H1 (cell line): ENCODE data around the gene SLC8A3.

Experiments
- BRCA1 ChIP-seq: IDR thresholded peaks from 2 replicates; pipeline ENCODE4 v1.6.1; 2012; ENCODE audit warnings: low read depth, low read length, improper control_type of control experiment
- CTCF ChIP-seq, 3 experiments: IDR thresholded peaks; 1 replicate in 2 of 3; 2 replicates in 1 of 3; pipeline versions ENCODE4 v1.5.1 to v1.6.1; 2011; ENCODE audit warnings: low read length in 3 of 3, mild to moderate bottlenecking in 3 of 3, inconsistent platforms in 2 of 3, low read depth in 1 of 3, moderate library complexity in 1 of 3; ENCODE audit not compliant: insufficient read depth in 1 of 3; ENCODE audit errors: control extremely low read depth in 1 of 3
- EZH2 ChIP-seq: fragments of 200-600 bp; sonication (generic); IDR thresholded peaks from 2 replicates; pipeline ENCODE4 v1.7.1; 2012; ENCODE audit warnings: low read depth, mild to moderate bottlenecking, moderate library complexity, low read length, inconsistent platforms; ENCODE audit not compliant: severe bottlenecking
- HDAC6 ChIP-seq: IDR thresholded peaks from one replicate; pipeline ENCODE4 v1.7.1; 2012; ENCODE audit warnings: low read depth, mild to moderate bottlenecking, inconsistent platforms, low read length, moderate library complexity
- JUND ChIP-seq: IDR thresholded peaks from 2 replicates; pipeline ENCODE4 v1.6.1; 2011; ENCODE audit warnings: mild to moderate bottlenecking, improper control_type of control experiment, low read length
- KDM5A ChIP-seq: fragments of 200-600 bp; IDR thresholded peaks from 2 replicates; pipeline ENCODE4 v1.7.1; 2012; ENCODE audit warnings: mild to moderate bottlenecking, low read length, inconsistent platforms, mixed read lengths
- MAX ChIP-seq: IDR thresholded peaks from 2 replicates; pipeline ENCODE4 v1.6.1; 2012; ENCODE audit warnings: inconsistent platforms
- POLR2A ChIP-seq, 2 experiments: IDR thresholded peaks; 1 replicate in 1 of 2; 2 replicates in 1 of 2; pipeline ENCODE4 v1.6.1; 2011; ENCODE audit warnings: low read depth in 2 of 2, low read length in 2 of 2, mild to moderate bottlenecking in 2 of 2; ENCODE audit errors: control extremely low read depth in 1 of 2
- POLR2AphosphoS5 ChIP-seq: IDR thresholded peaks from 2 replicates; pipeline ENCODE4 v1.6.1; 2011; ENCODE audit warnings: low read depth, low read length
- TAF1 ChIP-seq: IDR thresholded peaks from 2 replicates; pipeline ENCODE4 v1.6.1; 2011; ENCODE audit warnings: mild to moderate bottlenecking, low read depth, low read length
- ZNF274 ChIP-seq: IDR thresholded peaks from 2 replicates; pipeline ENCODE4 v1.7.0; 2012; ENCODE audit warnings: low read length, borderline replicate concordance; ENCODE audit errors: extremely low read depth

GRCh38 chr14:70021548-70022220, 167.1 kb downstream of the SLC8A3 start:
- TF ChIP-seq CTCF (IDR thresholded peaks at IDR 0.05; ENCODE audit: control extremely low read depth in 1 of 3, insufficient read depth in 1 of 3, low read depth in 1 of 3, low read length in 3 of 3) = no peak
- no peak for TF ChIP-seq TAF1
- no peak for TF ChIP-seq MAX
- TF ChIP-seq POLR2A (IDR thresholded peaks at IDR 0.05; ENCODE audit: control extremely low read depth in 1 of 2, low read depth in 2 of 2, low read length in 2 of 2) = no peak
- TF ChIP-seq HDAC6 = no peak
- no peak for TF ChIP-seq POLR2AphosphoS5
- no peak for TF ChIP-seq BRCA1
- TF ChIP-seq KDM5A = no peak
- no peak for TF ChIP-seq ZNF274
- TF ChIP-seq JUND = no peak
- no peak for TF ChIP-seq EZH2
